Measurements from ENCODE around the gene SORBS2.

Gene SORBS2

GRCh38 chr4:185541251-185541727, 270.7 kb downstream of the SORBS2 start:
- DNase-seq = no peak

DNA sequence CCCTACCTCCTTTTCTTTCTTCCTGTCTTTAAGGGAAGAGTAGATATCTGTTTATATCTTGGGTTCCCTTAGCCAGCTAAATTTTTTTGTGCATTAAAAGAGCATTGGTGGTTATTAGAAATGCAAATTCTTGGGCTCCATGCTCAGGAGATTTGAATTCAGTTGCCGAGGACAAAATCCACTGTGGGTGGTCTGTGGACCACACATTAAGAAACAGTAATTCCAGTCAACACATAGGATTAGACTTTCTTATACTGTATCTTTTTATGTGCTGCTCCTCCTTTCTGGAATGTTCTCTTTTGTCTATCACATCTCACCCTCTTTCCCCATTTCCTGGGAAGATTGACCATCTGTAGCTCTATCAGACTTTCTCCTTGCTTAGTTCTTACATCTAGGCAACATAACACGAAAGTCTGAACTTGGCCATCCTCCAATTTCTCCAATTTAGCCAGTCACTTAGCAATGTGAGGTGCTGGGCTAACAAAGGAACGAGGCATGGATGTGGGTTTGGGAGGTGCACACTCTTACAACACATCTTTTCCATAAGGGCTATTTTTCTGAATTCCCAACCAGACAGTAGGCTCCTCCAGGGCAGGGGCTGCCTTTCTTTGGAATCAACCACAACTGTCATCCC, 271.4 kb downstream of the SORBS2 start:
- DNase-seq = no peak

GRCh38 chr4:185540040-185540439, 272.0 kb downstream of the SORBS2 start:
- DNase-seq = no peak

GRCh38 chr4:185538806-185539205, 273.2 kb downstream of the SORBS2 start:
- no peak for DNase-seq

GRCh38 chr4:185536411-185536709, 275.6 kb downstream of the SORBS2 start:
- no peak for DNase-seq

- DNase-seq = no peak
These were observed 276.2 kb downstream of the SORBS2 start for GRCh38 chr4:185535612-185536410.
